Aorta (tissue), 5 donors: Measurements from ENCODE around the gene THEM5. TPM values are rescaled to one million over a fixed set of nuclear protein-coding genes. Genes with fewer than 3 reads are reported as not detected.

Source experiments
- ATAC-seq: fragments of 200-7000 bp; cut with Tn5 transposase; one replicate; pipeline ENCODE4 v1.9.1; 2022; ENCODE audit warnings: moderate library complexity; ENCODE audit not compliant: low FRiP score
- DNase-seq, 2 donors: peaks; one replicate each; pipeline ENCODE4 v3.0.0-alpha.2; 2020
- H3K27ac ChIP-seq, 2 donors: one replicate each; pipeline ENCODE4 v1.5.1; 2013; ENCODE audit warnings: low read length in 2 of 2, mild to moderate bottlenecking in 2 of 2, moderate library complexity in 2 of 2, control low read depth in 1 of 2, inconsistent platforms in 1 of 2, low read depth in 1 of 2
- H3K27me3 ChIP-seq, 2 donors: one replicate each; pipeline ENCODE4 v1.6.1; 2013; ENCODE audit warnings: control low read depth in 1 of 2, low read length in 1 of 2, mild to moderate bottlenecking in 1 of 2, moderate library complexity in 1 of 2; ENCODE audit not compliant: insufficient read depth in 2 of 2, control insufficient read depth in 1 of 2
- H3K36me3 ChIP-seq, 2 donors: one replicate each; pipeline ENCODE4 v1.6.1; 2013; ENCODE audit warnings: control low read depth in 1 of 2, low read length in 1 of 2, mild to moderate bottlenecking in 1 of 2; ENCODE audit not compliant: insufficient read depth in 2 of 2, control insufficient read depth in 1 of 2
- H3K4me1 ChIP-seq, 2 donors: one replicate each; pipeline ENCODE4 v1.6.1; 2013; ENCODE audit warnings: low read length in 2 of 2, control low read depth in 1 of 2, mild to moderate bottlenecking in 1 of 2, moderate library complexity in 1 of 2; ENCODE audit not compliant: insufficient read depth in 2 of 2, control insufficient read depth in 1 of 2
- H3K4me3 ChIP-seq, 2 donors: one replicate each; pipeline ENCODE4 v1.5.1; 2013; ENCODE audit warnings: low read length in 2 of 2, control low read depth in 1 of 2, mild to moderate bottlenecking in 1 of 2
- H3K9me3 ChIP-seq: one replicate; pipeline ENCODE4 v1.6.1; 2013; ENCODE audit warnings: mild to moderate bottlenecking, low read length; ENCODE audit not compliant: control insufficient read depth
- WGBS, 2 donors: extraction: QIAGEN DNeasy Blood & Tissue Kit; methylation state at CpG; one replicate each; pipeline ENCODE4 v1.1.7; 2013; 5-methylcytosine and 5-hydroxymethylcytosine counted together
- intact Hi-C, 2 donors: fragments of 100-400 bp; cut with DNase I; formaldehyde crosslinking; loops; one replicate each; pipeline versions ENCODE4 v1.14.2 to v1.15.0; 2022
- polyA plus RNA-seq, 2 donors: library from polyadenylated mRNA; stranded (reverse); fragments of 200-250 nt; gene quantifications; one replicate each; pipeline ENCODE4 v1.2.3, GENCODE V29; 2013
- total RNA-seq, 2 donors: library from RNA; stranded (reverse); fragmentation: NEBNext Ultra II Directional; extraction: Animal tissue kit (Norgen Biotek cat#: 25700); gene quantifications; one replicate each; pipeline ENCODE4 v1.2.1, GENCODE V29; 2021
- donor health status: healthy with polysubstance abuse.
- donor health status: Bipolar disorder and iron deficiency.
- donor health status: DM: no; HTN: no; CAD: no.
- donor health status: DM: no; HTN: no; CAD: no.
- donor health status: DM: yes; HTN: yes; CAD: no.

Gene THEM5
- total and polyA plus RNA-seq, 4 donors = not detected

GRCh38 chr1:151825204-151825603, 28.3 kb downstream of the THEM5 start:
- Histone ChIP-seq H3K27me3 (no peaks in the 10 kb centered on the region), H3K27ac (no peak overlapping the region), H3K4me3 (no peak overlapping the region), H3K9me3 (no peaks in the 10 kb centered on the region), H3K36me3 (no peaks in the 10 kb centered on the region), H3K4me1 (no peaks in the 10 kb centered on the region)
- WGBS, 2 donors = 78% methylated on average over 9 of the region's 9 CpGs
- intact Hi-C loops = no loop called here
- ATAC-seq (no peak), DNase-seq (no peak)

- Histone ChIP-seq H3K4me1 (no peaks in the 10 kb centered on the region), H3K9me3 (no peaks in the 10 kb centered on the region), H3K27ac (no peak overlapping the region), H3K27me3 (no peaks in the 10 kb centered on the region), H3K4me3 (no peak overlapping the region), H3K36me3 (no peaks in the 10 kb centered on the region)
- DNase-seq (no peak), ATAC-seq (no peak)
- intact Hi-C loops = no loop called here
- WGBS, 2 donors = 74 to 81% methylated on average over 8 of the region's 8 CpGs
Measured at GRCh38 chr1:151823175-151823574, 30.3 kb downstream of the THEM5 start.

GRCh38 chr1:151822404-151822803, 31.1 kb downstream of the THEM5 start:
- intact Hi-C loops = no loop called here
- no peaks in the 10 kb centered on the region for H3K9me3 ChIP-seq
- no peaks in the 10 kb centered on the region for H3K4me1 ChIP-seq
- no peaks in the 10 kb centered on the region for H3K36me3 ChIP-seq
- 50 to 56% methylated on average over 7 of the region's 7 CpGs for WGBS, 2 donors
- no peaks in the 10 kb centered on the region for H3K27me3 ChIP-seq
- H3K4me3 ChIP-seq = no peak overlapping the region
- DNase-seq = no peak
- H3K27ac ChIP-seq = no peak overlapping the region
- ATAC-seq = no peak

- H3K36me3 ChIP-seq = no peaks in the 10 kb centered on the region
- H3K9me3 ChIP-seq = no peaks in the 10 kb centered on the region
- intact Hi-C loops = no loop called here
- DNase-seq (no peak), ATAC-seq (no peak)
- H3K27me3 ChIP-seq = no peaks in the 10 kb centered on the region
- no peak overlapping the region for H3K27ac ChIP-seq
- H3K4me1 ChIP-seq = no peaks in the 10 kb centered on the region
- H3K4me3 ChIP-seq = no peak overlapping the region
- WGBS, 2 donors = 29 to 40% methylated on average over 2 of the region's 2 CpGs
Measured at GRCh38 chr1:151820940-151821339, 32.6 kb downstream of the THEM5 start.

DNA sequence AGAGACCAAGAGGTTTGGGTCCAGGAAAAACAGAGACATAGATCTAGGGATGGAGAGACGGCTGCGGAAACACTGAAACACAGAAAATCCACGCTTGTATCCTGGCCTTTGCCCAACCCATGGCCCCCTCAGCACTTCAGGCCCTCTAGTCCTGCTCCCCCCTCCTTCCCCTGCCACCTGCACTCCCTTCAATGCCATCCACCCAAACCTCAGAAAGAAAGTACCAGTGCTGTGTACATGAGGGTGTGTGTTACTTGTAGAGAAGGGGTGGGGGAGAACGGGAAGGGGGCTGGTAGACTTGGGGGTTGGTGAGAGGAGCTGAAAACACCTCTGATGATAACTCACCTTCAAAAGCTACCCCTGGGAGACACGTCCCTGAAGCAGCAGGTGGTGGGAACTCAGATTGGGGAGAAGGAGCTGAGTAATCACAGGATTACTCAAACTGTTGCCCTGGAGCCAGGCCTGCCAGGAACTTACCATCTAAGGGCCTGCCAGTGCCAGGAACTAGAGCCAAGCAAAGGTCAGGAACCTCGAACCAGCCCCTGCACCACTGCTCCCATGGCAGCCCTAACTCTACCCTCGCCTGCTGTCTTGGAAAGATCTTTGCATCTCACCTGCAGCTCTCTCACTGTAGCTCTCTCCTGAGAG, 33.4 kb downstream of the THEM5 start:
- no peak overlapping the region for H3K27ac ChIP-seq
- intact Hi-C loops = no loop called here
- WGBS, 2 donors = 75 to 78% methylated on average over 7 of the region's 7 CpGs
- H3K4me3 ChIP-seq = no peak overlapping the region
- H3K36me3 ChIP-seq = no peaks in the 10 kb centered on the region
- ATAC-seq = no peak
- H3K9me3 ChIP-seq = no peaks in the 10 kb centered on the region
- no peak for DNase-seq
- no peaks in the 10 kb centered on the region for H3K4me1 ChIP-seq
- H3K27me3 ChIP-seq = no peaks in the 10 kb centered on the region

DNA sequence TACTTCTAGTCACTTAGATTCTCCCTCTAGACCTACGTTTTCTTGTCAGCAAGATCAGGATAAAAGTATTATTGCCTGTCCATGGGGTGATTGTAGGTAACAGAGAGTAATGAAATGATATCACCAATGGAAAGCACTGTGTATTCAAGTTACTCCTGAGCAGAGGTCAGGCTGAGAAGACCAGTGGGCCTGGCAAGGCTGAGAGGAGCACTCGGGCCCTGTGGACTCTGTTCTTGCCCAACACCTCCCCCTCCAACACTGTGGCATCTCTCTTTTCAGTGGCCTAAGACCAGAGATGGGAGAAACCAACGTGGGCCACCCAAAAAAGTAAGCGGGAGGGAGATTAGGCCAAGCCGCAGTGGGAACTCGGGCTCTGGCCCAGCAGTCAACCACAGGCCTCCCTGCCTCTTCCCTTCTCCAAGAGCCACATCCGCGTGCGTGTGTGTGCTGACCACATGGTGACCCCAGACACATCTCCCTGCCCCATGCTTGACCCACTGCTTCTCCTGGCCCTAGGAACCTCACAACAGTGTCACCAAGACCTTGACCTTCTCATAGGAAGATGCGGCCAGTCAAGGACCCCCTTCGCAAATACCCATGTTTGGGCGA, 34.2 kb downstream of the THEM5 start:
- no peaks in the 10 kb centered on the region for H3K4me1 ChIP-seq
- 86 to 89% methylated on average over 12 of the region's 12 CpGs for WGBS, 2 donors
- H3K27ac ChIP-seq = no peak overlapping the region
- no peaks in the 10 kb centered on the region for H3K27me3 ChIP-seq
- H3K36me3 ChIP-seq = no peaks in the 10 kb centered on the region
- DNase-seq = no peak
- no peaks in the 10 kb centered on the region for H3K9me3 ChIP-seq
- intact Hi-C loops = no loop called here
- ATAC-seq = no peak
- no peak overlapping the region for H3K4me3 ChIP-seq

- WGBS, 2 donors = 68 to 69% methylated on average over 7 of the region's 7 CpGs
- H3K4me3 ChIP-seq = no peak overlapping the region
Measured at GRCh38 chr1:151817353-151817730, 36.2 kb downstream of the THEM5 start.

DNA sequence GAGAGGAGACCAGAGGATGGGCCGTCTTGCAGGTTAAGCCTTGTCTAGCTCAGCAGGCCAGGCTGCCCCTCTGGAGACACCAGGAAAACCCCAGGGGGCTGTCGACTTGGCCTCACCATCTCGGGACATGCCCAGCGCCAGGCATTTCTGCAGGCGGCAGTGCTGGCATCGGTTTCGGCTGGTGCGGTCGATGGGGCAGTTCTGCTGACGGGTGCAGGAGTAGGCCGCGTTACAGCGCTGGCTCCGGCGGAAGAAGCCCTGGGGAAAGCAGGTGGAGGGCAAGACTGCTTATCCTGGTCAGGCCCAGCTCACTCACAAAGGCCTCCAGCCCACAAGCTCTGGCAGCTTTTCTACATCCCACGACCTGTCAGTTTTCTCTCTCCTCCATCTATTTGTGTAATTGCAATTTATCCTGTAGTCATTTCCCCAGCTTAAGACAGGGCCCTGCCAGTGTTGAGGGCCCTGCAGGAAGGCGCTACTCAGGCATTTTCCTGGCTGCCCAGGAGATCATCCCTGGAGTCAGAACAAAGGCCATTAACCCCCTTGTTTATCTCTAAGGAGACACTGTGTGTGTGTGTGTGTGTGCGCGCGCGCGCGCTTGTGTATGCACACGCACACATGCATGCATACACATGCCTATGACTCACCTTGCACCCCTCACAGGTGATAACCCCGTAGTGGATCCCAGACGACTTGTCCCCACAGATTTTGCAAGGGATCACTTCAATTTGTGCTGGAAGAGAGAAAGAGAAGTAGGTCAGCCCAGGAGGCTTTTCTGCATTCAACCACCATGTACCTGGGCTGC, 36.8 kb downstream of the THEM5 start:
- Histone ChIP-seq H3K9me3 (no peaks in the 10 kb centered on the region), H3K36me3 (no peaks in the 10 kb centered on the region), H3K4me1 (no peaks in the 10 kb centered on the region), H3K27ac (no peak overlapping the region), H3K4me3 (no peak overlapping the region), H3K27me3 (no peaks in the 10 kb centered on the region)
- WGBS, 2 donors = 83% methylated on average over 26 of the region's 26 CpGs
- intact Hi-C loops = no loop called here
- ATAC-seq (no peak), DNase-seq (peak in 1 of 2 donors; percentile 67)

More at GRCh38 chr1:151817353-151817730, 36.2 kb downstream of the THEM5 start:
- no peaks in the 10 kb centered on the region for H3K27me3 ChIP-seq
- no peaks in the 10 kb centered on the region for H3K4me1 ChIP-seq
- H3K36me3 ChIP-seq = no peaks in the 10 kb centered on the region
- H3K9me3 ChIP-seq = no peaks in the 10 kb centered on the region
- H3K27ac ChIP-seq = no peak overlapping the region
- DNase-seq (peak in 1 of 2 donors; percentile 46), ATAC-seq (no peak)
- intact Hi-C loops = no loop called here
